Epidermal melanocyte (primary cell): Measurements from ENCODE around the gene MRPS16.
"Not testable (repeated sequence)": the region's sequence is repeated elsewhere in the genome, so short reads cannot be mapped to it uniquely, and the experiment has no call there.

Experiments
- DNase-seq: peaks from one replicate; pipeline ENCODE4 v3.0.0; 2011; ENCODE audit warnings: low spot score; ENCODE audit not compliant: insufficient read length

The MRPS16 gene

GRCh38 chr10:73252445-73253224 is at the start of gene MRPS16:
MRPS16 (minus strand) TSS chr10:73252644; CDS start chr10:73252482, 162 bp downstream.
- DNase-seq = peak; percentile 93

- DNase-seq = no peak
Observed at GRCh38 chr10:73296946-73297345, 44.5 kb upstream of the MRPS16 start.

- no peak for DNase-seq
Observed at GRCh38 chr10:73293461-73293860, 41.0 kb upstream of the MRPS16 start.

DNA sequence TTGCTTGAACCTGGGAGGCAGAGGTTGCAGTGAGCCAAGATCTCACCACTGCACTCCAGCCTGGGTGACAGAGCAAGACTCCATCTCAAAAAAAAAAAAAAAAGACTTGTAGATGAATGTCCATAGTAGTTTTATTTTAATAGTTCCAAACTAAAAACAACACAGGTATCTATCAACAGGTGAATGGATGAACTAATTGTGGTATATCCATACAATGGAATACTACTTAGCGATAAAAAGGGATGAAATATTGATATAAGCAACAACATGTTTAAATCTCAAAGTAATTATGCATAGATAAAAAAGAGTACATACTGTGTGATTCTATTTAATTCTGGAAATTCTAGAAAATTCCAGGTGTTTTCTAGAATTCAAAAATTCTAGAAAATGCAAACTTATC is 37.5 kb upstream of the MRPS16 start:
- no peak for DNase-seq

DNA sequence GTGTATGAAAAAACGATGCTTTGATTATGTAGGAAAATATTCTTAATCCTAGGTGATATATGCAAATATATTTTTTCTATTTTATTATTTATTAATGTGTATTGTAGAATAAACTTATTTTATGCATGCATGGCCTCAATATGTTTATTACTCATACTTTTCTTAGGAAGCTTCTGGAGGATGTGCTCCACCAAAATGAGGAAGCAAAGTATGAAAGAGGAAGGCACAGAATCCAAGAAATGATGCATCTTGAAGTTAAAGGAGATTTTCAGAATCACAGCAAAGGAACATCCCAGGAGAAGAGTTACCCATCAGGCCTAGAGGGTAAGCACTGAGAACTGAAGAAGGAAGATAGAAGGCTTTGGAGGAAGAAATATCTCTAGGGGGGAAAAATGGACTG is 35.0 kb upstream of the MRPS16 start:
- no peak for DNase-seq

DNA sequence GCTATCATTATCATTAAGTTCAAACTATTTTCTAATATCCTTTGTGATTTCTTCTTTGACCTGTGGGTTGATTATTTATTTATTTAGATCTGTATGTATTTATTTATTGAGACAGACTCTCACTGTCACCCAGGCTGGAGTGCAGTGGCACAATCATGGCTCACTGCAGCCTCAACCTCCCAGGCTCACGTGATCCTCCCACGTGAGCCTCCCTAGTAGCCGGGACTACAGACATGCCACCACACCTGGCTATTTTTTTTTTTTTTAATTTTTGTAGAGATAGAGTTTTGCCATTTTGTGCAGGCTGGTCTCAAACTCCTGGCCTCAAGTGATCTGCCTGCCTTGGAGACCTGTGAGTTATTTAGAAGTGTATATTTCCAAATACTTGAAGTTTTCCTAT is 28.7 kb upstream of the MRPS16 start:
- no peak for DNase-seq

DNA sequence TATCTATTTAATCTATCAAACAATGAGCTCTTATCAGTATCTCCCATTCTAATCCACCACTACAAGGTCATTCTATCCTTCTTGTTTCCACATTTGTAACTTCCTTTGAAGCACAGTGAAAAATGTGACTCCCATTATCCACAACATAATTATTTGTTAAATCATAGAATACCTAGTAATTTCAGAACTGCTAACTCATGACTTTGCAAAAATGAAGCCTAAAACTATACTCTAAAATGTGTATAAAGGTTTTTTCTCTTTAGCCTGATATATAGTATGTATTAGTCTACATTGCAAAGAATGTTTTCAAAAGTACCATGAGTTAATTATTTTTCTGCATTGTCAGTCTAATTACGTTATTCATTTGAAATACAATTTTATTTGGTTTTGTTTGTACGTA is 12.0 kb upstream of the MRPS16 start:
- DNase-seq = no peak

- no peak for DNase-seq
Observed at GRCh38 chr10:73263693-73264347, 11.4 kb upstream of the MRPS16 start.

GRCh38 chr10:73262880-73263555 is 10.6 kb upstream of the MRPS16 start:
- no peak for DNase-seq

DNA sequence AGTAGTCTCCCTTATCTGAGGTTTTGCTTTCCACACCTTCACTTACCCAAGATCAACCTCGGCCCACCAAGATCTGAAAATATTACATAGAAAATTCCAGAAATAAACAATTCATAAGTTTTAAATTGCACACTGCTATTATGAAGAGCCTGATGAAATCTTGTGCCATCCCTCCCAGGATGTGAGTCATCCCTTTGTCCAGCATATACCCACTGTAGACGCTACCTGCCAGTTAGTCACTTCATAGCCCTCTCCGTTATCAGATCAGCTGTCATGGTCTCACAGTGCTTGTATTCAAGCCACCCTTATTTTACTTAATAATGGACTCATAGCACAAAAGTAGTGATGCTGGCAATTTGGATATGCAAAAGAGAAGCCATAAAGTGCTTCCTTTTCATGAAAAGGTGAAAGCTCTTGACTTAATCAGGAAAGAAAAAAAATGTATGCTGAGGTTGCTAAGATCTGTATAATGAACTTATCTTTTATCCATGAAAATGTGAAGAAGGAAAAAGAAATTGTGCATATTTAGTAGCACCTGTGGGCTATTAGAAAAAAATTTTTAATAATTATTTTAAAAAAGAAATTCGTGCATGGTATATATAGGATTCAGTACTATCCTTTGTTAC is 9.8 kb upstream of the MRPS16 start:
- DNase-seq = no peak

DNA sequence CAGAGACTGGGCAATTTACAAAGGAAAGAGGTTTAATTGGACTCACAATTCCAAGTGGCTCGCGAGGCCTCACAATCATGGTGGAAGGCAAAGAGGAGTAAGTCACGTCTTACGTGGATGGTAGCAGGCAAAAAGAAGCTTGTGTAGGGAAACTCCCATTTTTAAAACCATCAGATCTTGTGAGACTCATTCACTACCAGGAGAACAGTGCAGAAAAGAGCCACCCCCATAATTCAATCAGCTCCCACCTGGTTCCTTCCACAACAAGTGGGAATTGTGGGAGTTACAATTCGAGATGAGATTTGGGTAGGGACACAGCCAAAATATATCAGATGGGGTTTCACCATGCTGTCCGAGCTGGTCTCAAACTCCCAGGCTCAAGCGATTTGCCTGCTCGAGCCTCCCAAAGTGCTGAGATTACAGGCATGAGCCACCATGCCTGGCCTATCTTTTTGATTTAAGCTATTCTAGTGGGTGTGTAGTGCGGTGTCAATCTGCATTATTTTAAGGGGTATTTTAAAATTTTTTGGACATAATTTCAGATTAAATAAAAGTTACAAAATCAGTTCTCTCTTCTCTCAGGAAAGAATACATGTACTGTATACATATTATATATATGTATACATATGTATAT is 9.0 kb upstream of the MRPS16 start:
- no peak for DNase-seq

DNA sequence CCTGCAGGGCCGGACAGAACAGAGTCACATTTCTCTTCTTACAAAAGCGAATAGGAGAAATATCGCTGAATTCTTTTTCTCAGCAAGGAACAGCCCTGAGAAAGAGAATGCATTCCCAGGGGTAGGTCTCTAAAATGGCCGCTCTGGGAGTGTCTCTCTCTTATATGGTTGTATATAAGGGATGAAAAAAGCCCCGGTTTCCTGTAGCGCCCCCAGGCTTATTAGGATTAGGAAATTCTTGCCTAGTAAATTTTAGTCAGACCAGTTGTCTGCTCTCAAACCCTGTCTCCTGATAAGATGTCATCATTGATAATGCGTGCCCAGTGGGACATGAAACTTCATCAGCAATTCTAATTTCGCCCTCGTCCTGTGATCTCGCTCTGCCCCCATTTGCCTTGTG is 6.2 kb upstream of the MRPS16 start:
- not testable (repeated sequence) for DNase-seq

GRCh38 chr10:73253225-73253555 is 746 bp upstream of the MRPS16 start:
- DNase-seq = no peak

DNA sequence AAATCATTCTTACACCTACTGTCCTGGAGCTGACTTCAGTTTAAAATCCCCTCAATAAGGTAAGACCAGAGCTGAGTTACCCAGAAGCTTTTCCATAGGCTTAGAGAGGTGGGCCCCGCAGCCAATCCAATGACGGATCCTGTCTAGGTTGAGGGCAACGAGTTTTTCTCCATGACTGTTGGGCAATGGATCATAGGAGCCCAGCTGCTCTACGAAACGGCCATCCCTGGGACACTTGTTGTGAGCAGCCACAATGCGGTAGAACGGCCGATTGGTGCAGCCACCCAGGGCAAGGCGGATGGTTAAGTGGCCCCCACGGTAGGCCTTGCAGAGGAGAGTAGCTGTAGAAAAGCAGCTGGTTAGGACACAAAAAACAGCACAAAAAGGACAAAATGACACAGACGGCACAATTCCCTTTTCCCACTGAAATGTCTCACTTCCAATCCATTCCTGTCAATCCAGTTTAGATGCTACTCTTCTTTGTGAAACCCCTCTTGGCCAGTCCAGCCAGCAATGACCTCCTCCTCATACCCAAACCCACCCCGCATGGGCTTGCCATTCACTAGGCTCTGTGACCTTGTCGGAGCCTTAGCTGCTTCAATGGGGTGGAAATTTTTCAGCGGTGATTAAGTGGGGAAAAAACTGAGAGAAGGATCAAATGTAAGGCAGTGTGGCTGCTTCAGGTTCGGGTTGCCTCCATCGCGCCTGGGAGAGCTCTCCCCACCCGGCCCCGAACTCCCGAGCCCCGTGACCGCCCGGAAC is 580 bp downstream of the MRPS16 start:
- DNase-seq = no peak

DNA sequence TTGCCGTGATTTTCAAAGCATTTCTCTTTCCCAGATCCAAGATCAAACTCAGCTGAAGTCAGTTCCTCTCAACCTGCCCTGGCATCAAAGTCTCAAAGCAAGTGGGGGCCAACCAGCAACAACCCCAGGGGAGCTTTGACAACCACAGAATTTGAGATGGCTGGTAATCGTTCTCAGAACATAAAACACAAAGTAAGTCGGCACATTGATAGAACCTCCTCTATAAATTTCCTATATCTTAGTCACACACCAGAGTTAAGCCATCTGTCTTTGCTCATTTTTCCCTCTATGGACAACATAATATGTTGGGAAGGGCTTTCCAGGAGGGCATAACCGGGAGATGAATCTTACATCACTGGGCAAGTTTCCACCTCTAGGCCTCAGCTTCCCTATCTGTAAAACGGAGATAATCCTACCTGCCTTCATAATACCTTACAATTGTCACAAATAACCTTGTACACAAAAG is 4.2 kb downstream of the MRPS16 start:
- DNase-seq = no peak

DNA sequence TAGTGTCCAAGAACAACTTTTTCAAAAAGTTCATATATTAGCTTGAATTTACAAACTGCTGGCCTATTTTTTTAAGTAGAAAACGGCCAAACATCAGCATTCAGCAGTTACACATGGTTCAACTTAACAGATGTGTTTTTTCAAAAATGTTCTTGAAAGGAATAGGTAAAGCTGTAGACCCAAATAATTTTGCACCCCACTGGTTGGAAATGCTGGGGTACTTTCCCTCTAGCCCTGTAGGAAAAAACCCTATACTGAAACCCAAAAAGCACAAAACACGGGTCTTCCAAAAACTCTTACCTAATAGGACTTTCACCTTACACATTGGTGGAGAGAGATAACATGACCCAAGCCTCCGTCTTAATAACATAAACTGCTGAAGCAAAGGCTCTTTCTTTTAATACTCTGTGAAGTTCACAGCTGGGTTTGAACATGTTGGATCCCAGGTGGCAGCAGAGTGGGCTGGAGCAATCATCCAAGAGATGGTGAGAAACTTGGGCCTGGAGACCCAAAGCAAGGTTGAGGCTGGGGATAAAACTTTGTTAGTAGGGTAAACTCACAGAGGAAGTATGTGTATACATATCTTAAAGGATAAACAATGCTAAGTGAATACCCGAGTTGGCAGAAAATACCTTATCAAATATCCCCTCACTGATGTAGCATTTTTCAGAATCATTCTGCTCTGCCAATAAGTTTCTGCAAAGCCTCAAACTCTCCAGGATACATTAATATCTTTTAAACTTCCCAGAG is 4.8 kb downstream of the MRPS16 start:
- no peak for DNase-seq

DNA sequence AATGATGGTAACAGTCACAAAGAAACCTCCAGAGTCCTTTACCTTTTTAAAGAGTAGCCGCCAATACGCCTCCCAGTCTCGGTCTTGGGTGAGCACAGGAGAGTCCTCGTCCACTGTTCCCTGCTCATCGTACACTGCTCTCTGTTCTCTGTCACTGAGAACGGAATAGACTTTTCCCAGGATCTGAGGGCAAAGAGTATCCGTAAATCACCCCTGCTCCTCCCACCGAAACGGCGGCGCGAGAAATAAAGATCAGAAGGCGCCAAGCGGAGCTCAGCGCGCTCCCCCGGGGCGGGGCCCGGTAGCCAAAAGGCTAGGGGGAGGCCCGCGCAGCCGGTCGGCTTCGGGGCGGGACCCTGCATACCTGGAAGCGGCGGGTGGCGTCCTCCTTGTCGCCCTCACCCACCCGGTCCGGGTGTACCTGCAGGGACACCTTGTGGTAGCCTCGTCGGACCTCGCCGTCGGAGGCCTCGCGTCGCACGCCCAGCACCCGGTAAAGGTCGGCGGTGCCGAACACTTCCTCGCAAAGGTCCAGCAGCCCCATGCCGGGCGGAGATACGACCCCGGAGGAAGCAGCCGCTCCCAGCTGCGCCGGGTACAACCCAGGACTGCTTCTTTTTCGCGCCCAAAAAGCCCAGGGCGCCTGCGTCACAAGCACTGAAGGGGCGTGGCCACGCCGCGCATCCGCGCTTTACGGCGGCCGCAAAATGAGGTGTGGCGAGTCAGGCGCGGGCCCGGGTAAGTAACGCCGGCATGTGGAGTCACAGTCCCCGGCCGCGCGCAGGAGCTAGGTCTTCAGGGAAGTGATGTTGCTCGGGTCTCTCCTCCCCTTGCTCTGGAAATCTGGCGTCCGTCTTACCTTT is 5.6 kb downstream of the MRPS16 start, which contains the start of gene DNAJC9:
TSS of gene DNAJC9 (minus strand) at position 610 of the 863 bp plus-strand sequence. CDS start at position 544, 66 bp downstream.
- DNase-seq = peak; percentile 76

GRCh38 chr10:73246322-73246645 is 6.2 kb downstream of the MRPS16 start:
- no peak for DNase-seq

DNA sequence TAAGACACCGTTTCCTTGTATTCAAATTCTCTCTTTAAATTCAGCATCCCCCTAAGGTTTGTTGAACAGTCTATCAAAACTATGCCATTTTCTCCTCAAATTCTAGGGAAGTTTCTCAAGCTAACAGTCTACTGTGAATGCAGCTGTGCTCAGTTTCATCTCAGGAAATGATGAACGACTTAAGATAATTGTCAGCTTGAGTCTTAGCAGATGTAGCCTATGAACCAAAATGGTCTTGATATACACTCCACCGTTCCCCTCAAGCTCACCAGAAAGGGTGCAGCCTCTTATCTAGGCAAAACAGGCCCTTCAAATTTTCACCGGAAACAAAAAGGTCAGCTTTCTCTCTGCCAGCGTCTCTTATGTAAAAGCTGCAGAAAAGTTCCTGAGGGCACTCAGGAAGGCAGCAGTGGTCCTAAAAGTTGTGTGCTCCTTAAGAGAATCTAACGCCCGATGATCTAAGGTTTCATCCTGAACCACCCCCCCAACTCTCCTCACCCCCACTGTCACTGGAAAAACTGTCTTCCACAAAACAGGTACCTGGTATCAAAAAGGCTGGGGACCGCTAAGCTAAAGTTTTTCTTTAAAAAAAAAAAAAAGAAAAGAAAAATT is 7.5 kb downstream of the MRPS16 start:
- DNase-seq = no peak
